Globus pallidus (tissue), 1 donor: ENCODE results near the gene NOXO1.

Experiments used
- DNase-seq: peaks from one replicate; pipeline ENCODE4 v3.0.0-alpha.2; 2015; ENCODE audit warnings: low spot score

Gene NOXO1

DNA sequence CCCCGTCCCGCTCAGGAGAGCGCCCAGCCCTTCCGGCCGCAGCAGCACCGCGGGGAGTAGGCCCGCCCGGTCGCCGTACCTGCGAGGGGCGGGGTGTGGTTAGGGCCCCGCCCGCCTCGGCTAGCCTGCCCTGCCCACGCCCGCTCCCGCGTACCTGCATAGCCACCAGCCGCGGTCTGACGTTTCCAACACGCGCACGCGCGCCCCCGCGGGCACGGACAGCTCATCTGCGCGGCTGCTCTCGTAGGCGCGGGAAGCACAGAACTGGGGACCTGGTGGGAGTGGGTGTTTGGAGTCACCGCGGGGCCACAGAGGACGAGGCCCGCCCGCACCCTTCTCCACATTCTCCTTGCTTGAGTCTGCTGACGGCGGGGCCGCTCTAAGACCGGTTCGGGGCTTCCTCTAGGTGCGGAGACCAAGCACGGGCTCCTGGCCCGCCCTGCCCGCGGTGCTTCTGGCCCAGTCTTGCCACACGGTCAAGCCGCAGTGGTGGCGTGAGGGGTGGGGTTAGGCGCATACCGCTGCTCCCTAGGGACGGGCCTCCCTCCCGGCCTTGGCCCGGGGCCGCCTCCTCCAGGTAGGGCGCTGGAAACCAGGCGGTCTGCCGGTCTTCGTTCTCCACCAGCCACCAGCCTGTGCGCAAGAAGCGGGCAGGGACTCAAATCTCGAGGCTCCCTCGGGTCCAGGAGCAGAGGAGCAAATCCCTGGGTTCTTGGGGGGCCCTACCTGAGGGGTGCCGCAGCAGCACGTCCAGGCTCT, 1.8 kb downstream of the NOXO1 start:
- DNase-seq, result no peak

DNA sequence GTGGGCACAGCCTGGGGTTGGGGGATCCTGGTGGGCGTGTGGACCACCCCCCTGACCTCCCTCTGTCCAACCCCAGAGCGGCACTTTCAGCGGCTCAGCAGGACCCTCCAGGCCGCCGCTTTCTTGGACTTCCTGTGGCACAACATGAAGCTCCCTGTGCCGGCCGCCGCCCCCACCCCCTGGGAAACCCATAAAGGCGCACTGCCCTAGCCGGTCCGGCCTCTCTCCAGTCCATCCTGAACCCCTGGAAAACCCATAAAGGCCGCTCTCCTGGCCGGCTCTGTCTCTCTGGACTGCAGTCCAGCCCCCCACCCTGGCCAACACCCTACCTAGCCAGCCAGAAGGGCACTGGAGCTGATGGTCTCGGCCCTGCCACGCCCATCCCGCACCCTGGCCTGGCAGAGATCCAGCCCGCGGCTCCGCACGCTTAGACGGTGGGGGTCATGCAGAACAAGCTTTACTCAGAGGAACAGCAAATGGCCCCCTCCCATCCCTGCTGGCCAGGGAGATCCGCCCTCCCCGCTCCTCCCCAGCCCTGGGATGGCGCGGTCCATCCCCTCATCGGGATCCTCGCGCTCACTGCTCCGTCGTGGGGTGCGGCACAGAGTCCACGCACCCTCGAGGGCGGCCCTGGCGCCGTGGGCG, 2.7 kb downstream of the NOXO1 start:
- no peak for DNase-seq

DNA sequence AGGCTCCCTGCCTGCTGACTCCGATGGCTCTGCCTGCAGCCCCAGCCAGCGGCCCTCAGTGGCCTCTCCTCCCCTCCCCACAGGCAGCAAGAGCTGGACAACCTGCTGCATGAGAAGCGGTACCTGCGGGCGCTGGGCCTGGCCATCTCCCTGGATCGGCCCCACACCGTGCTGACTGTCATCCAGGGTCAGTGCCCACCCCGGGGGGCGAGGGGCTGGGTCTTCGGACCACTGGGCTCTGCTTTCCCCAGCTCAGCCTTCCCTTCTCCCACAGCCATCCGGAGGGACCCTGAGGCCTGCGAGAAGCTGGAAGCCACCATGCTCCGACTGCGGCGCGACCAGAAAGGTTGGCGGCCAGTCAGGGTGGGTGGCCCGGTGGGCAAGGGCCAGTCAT, 3.4 kb downstream of the NOXO1 start:
- DNase-seq, result no peak

DNA sequence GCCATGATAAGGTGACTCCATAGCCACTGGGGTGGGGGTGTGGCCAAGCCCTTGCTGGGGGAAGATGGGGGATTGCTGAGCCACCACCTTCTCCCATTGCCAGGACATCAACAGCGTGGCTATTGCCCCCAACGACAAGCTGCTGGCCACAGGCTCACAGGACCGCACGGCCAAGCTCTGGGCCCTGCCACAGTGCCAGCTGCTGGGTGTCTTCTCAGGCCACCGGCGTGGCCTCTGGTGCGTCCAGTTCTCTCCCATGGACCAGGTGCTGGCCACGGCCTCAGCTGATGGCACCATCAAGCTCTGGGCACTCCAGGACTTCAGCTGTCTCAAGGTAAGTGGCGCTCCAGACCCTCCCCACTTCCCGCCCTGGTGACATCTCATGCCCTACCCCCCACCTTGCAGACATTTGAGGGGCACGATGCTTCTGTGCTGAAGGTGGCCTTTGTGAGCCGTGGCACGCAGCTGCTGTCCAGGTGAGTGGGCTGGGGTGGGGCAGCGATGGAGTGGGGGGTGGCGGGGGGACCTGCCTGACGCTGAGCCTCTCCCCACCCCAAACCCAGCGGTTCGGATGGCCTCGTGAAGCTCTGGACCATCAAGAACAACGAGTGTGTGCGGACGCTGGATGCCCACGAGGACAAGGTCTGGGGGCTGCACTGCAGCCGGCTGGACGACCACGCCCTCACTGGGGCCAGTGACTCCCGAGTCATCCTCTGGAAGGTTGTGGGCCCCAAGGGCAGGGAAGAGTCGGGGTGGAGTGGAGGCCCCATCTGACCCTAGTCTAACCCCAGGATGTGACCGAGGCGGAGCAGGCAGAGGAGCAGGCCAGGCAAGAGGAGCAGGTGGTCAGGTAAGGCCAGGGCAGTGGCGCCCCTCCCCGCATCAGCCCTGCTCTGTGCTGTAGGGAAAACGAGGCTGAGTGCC, 4.1 kb downstream of the NOXO1 start:
- DNase-seq, result no peak

DNA sequence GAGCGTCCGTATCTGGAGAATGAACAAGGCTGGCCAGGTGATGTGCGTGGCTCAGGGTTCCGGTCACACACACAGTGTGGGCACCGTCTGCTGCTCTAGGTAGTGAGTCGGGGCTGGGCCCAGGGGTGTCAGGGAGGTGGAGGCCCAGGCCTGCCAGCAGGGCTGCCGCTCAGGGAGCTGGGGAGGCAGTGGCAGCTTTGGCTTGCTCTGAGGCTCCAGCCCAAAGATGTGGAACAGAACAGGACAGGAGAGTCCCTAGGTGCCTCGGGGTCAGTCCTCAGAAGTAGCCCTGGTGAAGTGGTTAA, 5.1 kb downstream of the NOXO1 start:
- no peak for DNase-seq

DNA sequence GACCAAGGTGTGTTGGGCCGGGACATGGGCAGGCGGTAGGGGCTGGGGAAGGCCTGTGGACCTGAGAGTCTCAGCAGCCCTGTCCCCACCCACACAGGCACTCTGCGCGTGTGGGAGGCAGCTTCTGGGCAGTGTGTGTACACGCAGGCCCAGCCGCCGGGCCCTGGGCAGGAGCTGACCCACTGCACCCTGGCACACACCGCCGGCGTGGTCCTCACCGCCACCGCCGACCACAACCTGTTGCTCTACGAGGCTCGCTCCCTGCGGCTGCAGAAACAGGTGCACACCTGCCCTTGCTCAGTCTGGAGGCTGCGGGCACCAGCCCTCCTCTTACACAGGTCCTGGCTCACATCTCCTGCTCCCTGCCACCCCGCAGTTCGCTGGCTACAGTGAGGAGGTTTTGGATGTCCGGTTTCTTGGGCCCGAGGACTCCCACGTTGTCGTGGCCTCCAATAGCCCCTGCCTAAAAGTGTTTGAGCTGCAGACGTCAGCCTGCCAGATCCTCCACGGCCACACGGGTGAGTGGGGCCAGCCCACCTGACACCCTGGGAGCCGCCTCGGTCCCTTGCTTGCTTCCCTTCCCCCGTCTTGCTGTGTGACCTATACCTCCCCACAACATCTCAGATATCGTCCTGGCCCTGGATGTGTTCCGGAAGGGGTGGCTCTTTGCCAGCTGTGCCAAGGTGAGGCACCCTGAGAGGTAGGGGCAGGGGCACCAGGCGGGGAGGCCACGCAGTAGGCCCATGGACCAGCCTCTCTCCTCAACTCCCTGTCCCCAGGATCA, 5.6 kb downstream of the NOXO1 start:
- DNase-seq, result no peak

DNA sequence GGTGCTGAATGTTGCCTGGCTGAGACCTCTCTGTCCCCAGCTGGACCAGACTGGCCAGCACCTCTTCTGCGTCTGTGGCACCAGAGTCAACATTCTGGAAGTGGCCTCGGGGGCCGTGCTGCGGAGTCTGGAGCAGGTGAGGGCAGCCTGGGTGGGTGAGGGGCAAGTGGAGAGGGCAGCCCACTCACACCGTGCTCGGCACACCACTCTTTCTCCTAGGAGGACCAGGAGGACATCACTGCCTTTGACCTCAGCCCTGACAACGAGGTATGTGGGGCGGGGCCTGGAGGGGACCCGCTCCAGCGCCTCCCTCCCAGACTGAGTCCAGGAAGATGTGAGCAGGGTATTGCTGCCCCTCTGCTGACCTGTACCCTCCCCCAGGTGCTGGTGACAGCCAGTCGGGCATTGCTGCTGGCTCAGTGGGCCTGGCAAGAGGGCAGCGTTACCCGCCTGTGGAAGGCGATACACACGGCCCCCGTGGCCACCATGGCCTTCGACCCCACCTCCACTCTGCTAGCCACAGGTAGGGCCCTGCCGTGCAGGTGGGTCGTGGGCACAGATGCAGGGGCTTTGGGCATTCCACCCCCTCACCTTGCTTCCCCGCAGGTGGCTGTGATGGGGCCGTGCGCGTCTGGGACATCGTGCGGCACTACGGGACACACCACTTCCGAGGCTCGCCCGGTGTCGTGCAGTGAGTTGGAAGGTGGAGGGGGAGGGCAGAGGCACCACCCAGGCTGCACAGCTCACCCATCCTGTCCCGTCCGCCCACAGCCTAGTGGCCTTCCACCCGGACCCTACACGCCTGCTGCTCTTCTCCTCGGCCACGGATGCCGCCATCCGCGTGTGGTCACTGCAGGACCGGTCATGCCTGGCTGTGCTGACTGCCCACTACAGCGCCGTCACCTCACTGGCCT, 6.9 kb downstream of the NOXO1 start:
- no peak for DNase-seq

DNA sequence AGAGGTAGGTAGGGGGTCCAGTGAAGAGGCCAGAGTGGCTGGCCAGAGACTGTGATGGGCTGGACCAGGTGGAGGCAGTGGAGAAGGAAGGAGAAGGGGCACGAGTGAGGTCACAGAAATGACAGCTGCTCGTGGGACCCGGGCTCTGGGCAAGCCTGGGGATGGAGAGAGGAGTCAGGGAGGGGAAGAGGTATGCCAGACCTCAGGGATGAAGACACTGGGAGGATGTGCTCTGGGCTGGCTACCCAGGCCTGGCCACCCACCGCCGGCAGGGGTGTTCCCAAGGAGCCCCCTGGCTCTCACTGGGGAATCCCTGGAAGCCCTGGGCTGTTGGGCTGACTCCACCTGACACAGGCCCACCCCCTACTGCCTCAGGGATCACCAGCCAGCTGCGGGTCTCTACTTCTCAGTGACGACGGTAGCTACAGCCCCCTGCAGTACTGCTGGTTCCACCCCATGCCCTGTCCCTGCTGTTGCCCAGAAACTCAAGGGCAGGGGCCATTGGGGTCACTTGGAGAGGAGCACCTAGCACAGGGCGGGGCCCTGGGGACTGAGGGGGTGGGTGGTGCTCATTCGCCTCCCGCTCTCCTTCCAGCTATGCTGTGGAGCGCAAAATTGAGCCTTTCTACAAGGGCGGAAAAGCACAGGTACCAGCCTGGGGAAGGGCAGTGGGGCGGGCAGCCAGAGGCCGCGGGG, 7.7 kb downstream of the NOXO1 start:
- DNase-seq, result no peak

DNA sequence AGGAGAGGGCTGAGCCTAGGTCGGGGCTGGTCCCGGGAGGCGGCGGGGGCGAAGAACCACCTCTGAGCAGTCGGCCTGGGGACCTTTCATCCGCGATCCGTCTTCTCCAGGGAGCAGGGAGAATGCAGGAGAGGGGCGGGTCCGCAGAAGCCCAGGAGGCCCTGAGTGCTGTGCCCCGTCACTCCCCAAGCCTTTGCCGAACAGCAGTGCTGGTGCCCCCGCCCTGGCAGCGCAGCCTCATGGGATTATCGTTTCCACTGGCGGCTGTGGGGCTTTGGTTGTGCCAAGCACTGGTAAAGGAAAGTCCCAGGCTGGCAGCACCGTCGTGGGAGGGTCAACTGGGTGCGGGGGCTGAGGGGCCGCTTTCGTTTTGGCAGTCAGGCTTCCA, 8.8 kb downstream of the NOXO1 start:
- no peak for DNase-seq

DNA sequence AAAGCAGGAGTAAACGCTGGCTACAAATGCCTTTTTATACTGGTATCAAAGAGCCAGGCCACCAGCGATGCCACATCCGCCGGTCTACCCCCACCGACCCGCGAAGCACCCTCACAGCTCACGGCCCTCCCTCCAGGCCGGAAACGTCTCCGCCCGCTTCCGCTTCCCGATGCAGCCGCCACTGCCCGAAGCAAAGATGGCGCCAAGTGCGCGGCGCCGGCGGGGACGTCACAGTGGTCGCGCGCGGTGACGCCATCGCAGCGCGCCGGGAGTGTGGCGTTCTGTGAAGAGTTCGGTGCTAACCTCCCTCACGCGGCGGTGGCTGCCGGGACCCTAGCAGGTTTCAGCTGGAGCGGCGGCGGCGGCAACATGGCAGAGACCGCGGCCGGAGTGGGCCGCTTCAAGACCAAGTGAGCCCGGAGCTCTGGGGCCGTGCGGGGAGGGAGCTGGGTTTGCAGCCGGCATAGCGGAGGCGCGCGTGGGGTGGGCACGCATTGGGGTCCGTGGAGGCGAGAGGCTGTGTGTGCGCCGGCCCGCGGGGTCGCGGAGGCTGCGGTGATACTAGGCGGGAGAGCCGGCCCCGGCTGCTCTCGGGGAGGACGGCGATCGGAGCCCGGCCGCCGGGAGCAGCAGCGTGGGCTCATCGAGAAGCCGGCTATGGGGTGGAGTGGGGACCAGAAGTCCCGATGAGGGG, 9.3 kb downstream of the NOXO1 start, which contains the start of gene TBL3:
Gene TBL3 (plus strand): TSS at position 258 of the 694 bp plus-strand sequence. CDS start 112 bp downstream, at position 370.
- peak; percentile 86 for DNase-seq

DNA sequence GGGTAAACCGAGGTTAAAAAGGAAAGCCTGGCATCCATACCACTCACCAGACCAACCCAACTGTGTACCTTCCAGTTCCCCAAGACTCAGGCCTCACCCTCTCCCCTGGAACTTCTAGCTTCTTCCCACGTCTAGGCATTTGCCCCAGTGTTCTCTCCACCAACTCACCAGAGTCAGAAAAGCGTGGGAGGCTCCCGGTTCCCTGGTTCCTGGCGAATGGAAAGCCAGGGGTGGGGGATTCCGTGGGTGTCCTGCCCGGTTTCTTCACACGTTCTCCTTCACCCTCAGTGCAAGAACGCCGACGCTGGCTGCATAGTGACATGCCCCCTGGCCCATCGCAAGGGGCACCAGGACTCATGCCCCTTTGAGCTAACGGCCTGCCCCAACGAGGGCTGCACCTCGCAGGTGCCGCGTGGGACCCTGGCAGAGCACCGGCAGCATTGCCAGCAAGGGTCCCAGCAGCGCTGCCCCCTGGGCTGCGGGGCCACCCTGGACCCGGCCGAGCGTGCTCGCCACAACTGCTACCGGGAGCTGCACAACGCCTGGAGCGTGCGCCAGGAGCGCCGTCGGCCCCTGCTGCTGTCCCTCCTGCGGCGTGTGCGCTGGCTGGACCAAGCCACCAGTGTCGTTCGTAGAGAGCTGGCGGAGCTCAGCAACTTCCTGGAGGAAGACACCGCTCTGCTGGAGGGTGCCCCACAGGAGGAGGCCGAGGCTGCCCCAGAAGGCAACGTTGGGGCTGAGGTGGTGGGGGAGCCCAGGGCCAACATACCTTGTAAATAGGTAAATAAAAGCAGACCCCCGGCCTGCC, 12.9 kb downstream of the NOXO1 start:
- no peak for DNase-seq

DNA sequence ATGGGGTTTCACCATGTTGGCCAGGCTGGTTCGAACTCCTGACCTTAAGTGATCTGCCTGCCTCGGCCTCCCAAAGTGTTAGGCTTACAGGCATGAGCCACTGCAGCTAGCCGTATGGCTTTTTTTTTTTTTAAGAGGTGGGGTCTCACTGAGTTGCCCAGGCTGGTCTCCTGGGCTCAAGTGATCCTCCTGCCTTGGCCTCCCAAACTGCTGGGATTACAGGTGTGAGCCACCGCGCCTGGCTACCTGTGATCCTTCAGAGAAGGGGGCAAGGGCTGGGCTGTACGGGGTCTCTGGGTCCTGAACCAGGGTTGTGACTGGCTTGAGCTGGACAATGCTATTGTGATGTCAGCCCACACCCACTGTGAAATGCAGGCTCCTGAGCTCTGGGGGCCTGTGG, 14.8 kb downstream of the NOXO1 start, which contains the start of gene RNF151:
Gene RNF151 (plus strand): TSS at position 397 of the 400 bp plus-strand sequence. CDS start 26 bp downstream, outside the sequence.
- no peak for DNase-seq

DNA sequence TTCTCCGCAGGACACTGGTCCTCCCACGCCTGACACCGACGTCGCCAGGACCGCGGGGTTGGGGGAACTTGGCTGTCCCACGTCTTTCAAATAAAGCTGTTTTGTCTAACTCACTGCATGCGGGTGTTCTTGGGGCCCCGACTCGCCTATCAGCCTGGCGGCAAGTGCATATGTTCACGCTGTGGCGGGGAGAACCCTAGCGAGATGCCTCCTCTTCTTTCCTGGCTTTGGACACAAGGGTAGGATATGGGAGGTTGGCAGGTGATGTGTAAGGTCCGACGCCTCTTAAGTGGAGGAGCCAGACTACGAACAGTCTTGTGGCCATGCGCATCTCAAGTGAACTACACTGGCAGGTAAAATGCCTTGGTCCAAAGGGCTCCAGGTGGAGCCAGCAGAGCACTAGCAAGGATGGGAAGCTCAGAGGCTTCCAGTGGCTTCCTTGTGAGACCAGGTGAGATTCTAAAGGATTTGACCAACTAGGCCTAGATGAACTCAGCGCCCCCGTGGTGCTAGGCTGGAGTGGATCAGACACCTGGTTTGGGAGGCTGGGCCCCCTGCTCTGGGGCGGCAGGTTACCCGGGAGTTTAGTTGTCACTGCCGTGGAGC, 15.8 kb downstream of the NOXO1 start:
- no peak for DNase-seq

DNA sequence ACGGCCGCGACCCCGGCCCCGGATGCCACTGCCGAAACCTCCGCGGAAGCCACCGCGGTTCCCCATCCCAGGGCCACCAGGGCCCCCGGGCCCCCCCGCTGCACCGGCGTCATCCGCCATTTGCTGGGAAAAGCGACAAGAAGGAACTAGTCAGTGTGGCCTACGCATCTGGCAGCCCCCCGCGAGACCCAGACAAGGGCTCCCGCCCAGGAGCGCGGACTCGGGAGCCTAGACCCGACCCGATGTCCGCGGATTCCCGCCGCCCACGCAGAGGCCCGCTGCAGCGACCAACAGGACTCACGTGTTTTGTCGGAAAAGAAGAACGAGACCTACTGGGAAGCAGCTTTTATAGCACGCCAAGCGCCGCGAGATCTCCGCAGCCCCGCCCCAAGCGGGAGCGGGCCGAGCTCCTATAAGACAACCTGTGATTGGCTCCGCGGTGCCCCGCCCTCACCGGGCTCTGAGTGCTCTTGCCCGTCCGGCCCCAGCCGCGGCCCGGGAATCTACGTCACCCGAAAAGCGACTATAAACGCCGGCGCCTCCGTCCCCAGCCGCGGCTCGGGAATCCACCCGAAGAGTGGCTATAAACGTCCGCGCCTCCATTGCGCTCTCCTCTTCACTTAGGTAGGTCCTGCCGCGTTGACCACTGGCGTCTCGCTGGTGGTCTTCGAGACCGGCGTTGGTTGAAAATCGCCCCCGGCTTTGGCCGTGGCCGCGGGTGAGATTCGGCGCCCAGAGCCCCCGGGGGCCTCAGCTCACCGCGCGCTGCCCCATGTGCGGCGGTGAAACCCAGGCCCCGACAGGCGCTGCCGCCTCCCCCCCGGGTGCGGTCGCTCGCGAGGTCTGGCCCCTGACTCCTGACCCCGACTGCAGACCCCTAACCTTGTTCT, 16.5 kb downstream of the NOXO1 start, which contains the start of gene RPS2:
Gene RPS2 (minus strand): TSS at position 321 of the 890 bp plus-strand sequence. CDS start 201 bp downstream, at position 120.
- DNase-seq, result peak; percentile 98

DNA sequence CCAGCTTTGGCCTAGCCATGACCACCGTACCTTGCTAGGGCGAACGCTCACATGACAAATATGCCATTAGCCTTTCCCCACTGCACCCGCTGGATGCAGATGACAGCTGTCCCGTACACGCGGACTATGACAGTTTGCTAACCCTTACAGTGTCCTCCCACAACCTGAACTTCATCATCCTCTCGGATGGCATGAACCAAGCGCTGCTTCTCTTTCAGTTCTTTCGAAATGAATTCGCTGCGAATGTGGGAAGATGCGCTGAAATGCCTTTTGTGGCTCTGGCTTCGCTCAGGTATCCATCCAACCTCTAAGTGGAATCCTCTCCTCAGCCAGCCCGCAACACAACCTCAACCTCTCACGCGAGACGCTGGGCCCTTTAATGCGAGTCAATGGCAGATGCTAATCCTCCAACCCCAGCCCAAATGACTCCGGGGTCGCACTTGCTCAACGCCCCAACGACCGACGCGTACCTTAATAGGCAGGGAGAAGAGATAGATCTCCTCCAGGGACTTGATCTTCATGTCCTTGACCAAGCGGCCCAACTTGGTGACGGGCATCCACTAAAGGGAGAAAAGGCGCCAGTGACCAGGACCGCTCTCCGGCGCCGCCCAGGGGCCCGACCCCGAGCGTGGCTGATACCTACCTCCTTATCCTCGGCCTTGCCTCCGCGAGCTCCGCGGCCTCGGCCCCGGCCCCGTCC, 17.3 kb downstream of the NOXO1 start:
- no peak for DNase-seq
